Omental fat pad (tissue), 4 donors: Measurements from ENCODE around the gene SLC35D3. TPM values are rescaled to one million over a fixed set of nuclear protein-coding genes. Genes with fewer than 3 reads are reported as not detected.

Experiments used
- ATAC-seq: fragments of 150-250 bp; one replicate; pipeline ENCODE4 v1.9.1; 2016; ENCODE audit warnings: mild to moderate bottlenecking, moderate library complexity; ENCODE audit not compliant: low FRiP score
- DNase-seq: peaks from one replicate; pipeline ENCODE4 v3.0.0-alpha.2; 2019; ENCODE audit warnings: low spot score
- CTCF ChIP-seq, 3 donors: fragments of 450-650 bp; IDR thresholded peaks; one replicate each; pipeline ENCODE4 v1.5.1; 2016 to 2017; ENCODE audit warnings: antibody characterized with exemption in 3 of 3, mild to moderate bottlenecking in 3 of 3, moderate library complexity in 2 of 3
- total RNA-seq, 4 donors: library from RNA; depleted of rRNA; stranded (reverse); fragments of >200 nt; gene quantifications; one replicate each; pipeline ENCODE4 v1.1.0, GENCODE V29; 2016

Gene SLC35D3
- total RNA-seq, 4 donors from 2014 or later: not detected

- no peak for ATAC-seq
- TF ChIP-seq CTCF (IDR thresholded peaks at IDR 0.05): no peak
- DNase-seq: no peak
These were observed 7.2 kb upstream of the SLC35D3 start for GRCh38 chr6:136914947-136915346.

DNA sequence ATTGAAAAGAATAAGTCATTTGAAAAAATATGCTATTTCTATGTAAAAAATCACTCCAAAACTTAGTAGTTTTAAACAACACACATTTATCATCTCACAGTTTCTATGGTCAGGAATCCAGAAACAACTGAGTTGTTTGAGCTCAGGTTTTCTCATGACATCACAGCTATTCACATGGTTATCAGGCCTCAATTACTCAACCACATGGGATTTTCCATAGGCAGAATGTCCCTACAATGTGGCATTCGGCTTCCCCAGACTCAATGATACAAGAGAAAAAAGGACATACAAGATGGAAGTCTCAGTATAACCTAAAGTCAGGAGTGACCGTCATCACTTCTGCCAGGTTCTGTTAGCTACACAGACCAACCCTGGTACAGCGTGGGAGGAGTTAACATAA, 3.4 kb upstream of the SLC35D3 start:
- DNase-seq (no peak), ATAC-seq (no peak)

GRCh38 chr6:136920216-136920615, 1.9 kb upstream of the SLC35D3 start:
- ATAC-seq (no peak), DNase-seq (no peak)
- no peak for TF ChIP-seq CTCF (IDR thresholded peaks at IDR 0.05)

More for the DNA sequence above, 3.4 kb upstream of the SLC35D3 start:
- no peak for TF ChIP-seq CTCF (IDR thresholded peaks at IDR 0.05)

DNA sequence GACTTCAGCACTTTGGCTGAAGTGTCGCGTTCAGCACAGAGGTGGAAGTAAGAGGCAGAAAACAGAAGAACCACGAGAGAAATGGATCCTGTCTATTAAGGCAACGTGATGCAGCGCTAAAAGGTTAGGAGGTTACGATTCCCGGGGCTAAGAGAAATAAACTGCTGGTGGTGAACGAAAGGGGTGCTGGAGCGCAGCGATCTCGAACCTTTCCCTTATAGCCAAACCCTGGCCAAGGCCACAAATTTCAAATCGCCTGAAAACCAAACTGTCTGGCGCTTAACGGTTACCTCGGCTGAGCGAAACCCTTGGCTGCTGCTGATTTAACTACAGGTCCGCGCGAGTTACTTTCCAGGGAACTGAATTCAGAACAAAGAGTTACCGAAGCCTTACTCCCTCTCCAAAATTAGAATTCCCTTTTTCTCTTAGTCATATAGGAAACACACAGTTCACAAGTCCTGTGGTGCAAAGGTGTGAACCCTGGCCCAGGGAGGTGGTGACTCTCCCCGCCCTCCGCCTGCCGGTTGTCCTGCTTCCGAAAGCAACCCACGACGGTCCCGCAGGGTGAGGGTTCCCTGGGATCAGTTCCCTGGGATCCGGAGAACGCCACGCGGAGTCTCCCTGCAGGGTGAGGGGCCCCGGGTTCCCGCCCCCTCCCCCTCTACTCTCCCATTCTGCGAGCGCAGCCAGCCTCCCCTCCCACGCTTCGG, 1.3 kb upstream of the SLC35D3 start:
- TF ChIP-seq CTCF (IDR thresholded peaks at IDR 0.05): no peak
- DNase-seq (no peak), ATAC-seq (no peak)

- DNase-seq (no peak), ATAC-seq (no peak)
- no peak for TF ChIP-seq CTCF (IDR thresholded peaks at IDR 0.05)
These were observed 643 bp upstream of the SLC35D3 start for GRCh38 chr6:136921381-136921935.

- TF ChIP-seq CTCF (IDR thresholded peaks at IDR 0.05): no peak
- ATAC-seq (no peak), DNase-seq (no peak)
These were observed 545 bp downstream of the SLC35D3 start for GRCh38 chr6:136922685-136923006.
